RPMI7951 (cell line): ENCODE data around the gene PRKG1. TPM values are rescaled to one million over a fixed set of nuclear protein-coding genes. Genes with fewer than 3 reads are reported as not detected.

Source experiments
- DNase-seq: peaks from one replicate; pipeline ENCODE4 v3.0.0-alpha.2; 2012; ENCODE audit warnings: low read depth
- total RNA-seq: library from RNA; depleted of rRNA; stranded (reverse); fragments of >200 nt; shearing (Covaris generic); gene quantifications from 2 replicates; pipeline ENCODE4 v1.2.3, GENCODE V29; 2014

The PRKG1 gene
- total RNA-seq, 1 experiment from 2014 or later = 0.12 TPM

- peak; percentile 96 for DNase-seq
Observed at GRCh38 chr10:51879238-51879637, 805.0 kb downstream of the PRKG1 start.

- no peak for DNase-seq
Observed at GRCh38 chr10:51881213-51881612, 806.9 kb downstream of the PRKG1 start.

GRCh38 chr10:51886438-51887068 lies 812.3 kb downstream of the PRKG1 start:
- DNase-seq = peak; percentile 45

- no peak for DNase-seq
Observed at GRCh38 chr10:51888263-51888662, 814.0 kb downstream of the PRKG1 start.

- no peak for DNase-seq
Observed at GRCh38 chr10:51892313-51892712, 818.0 kb downstream of the PRKG1 start.

- DNase-seq = peak; percentile 3
Observed at GRCh38 chr10:51892965-51893658, 818.8 kb downstream of the PRKG1 start.

GRCh38 chr10:51894771-51895578 lies 820.7 kb downstream of the PRKG1 start:
- peak; percentile 57 for DNase-seq

GRCh38 chr10:51896849-51897248 lies 822.6 kb downstream of the PRKG1 start:
- peak; percentile 58 for DNase-seq

- DNase-seq = no peak
Observed at GRCh38 chr10:51897560-51897959, 823.3 kb downstream of the PRKG1 start.

- DNase-seq = no peak
Observed at GRCh38 chr10:51900180-51900579, 825.9 kb downstream of the PRKG1 start.

- DNase-seq = no peak
Observed at GRCh38 chr10:51903675-51904074, 829.4 kb downstream of the PRKG1 start.

- no peak for DNase-seq
Observed at GRCh38 chr10:51905032-51905431, 830.7 kb downstream of the PRKG1 start.

GRCh38 chr10:51907361-51907760 lies 833.1 kb downstream of the PRKG1 start:
- DNase-seq = no peak

GRCh38 chr10:51910189-51910588 lies 835.9 kb downstream of the PRKG1 start:
- DNase-seq = no peak

GRCh38 chr10:51910596-51910995 lies 836.3 kb downstream of the PRKG1 start:
- DNase-seq = no peak

GRCh38 chr10:51911723-51912122 lies 837.4 kb downstream of the PRKG1 start:
- no peak for DNase-seq

GRCh38 chr10:51915031-51915542 lies 840.8 kb downstream of the PRKG1 start:
- DNase-seq = no peak

- DNase-seq = no peak
Observed at GRCh38 chr10:51918440-51918839, 844.2 kb downstream of the PRKG1 start.

GRCh38 chr10:51918884-51919325 lies 844.6 kb downstream of the PRKG1 start:
- DNase-seq = peak; percentile 11

GRCh38 chr10:51920672-51921071 lies 846.4 kb downstream of the PRKG1 start:
- DNase-seq = no peak

- DNase-seq = no peak
Observed at GRCh38 chr10:51924359-51924758, 850.1 kb downstream of the PRKG1 start.

GRCh38 chr10:51926337-51926736 lies 852.0 kb downstream of the PRKG1 start:
- DNase-seq = no peak
